Endothelial cell of umbilical vein (primary cell): ENCODE data around the gene HBS1L. TPM values are rescaled to one million over a fixed set of nuclear protein-coding genes. Genes with fewer than 3 reads are reported as not detected.

Experiments
- BruUV-seq: library from RNA; stranded (reverse); fragments of 400-500 nt; replicated peaks from 2 replicates; lab custom pipeline; 2021; lab: Mats Ljungman, UMichigan
- CTCF ChIA-PET: fragments of 300-600, 350-600 bp; sonication (Branson Sonifier 250); formaldehyde crosslinking; loops from one replicate; lab custom pipeline; 2021; ENCODE audit warnings: antibody characterized with exemption, inconsistent platforms; lab: Charles Lee
- POLR2A ChIA-PET: fragments of 300-600, 350-600 bp; sonication (Branson Sonifier 250); formaldehyde crosslinking; loops from one replicate; lab custom pipeline; 2021; ENCODE audit warnings: antibody characterized with exemption, inconsistent platforms; lab: Charles Lee
- DNase-seq: peaks from one replicate; pipeline ENCODE4 v3.0.0-alpha.2; 2011; ENCODE audit warnings: low read depth, low spot score
- FAIRE-seq: peaks from 2 replicates; lab custom pipeline; 2011; peaks lifted over from hg19 to GRCh38; lab: Jason Lieb, UNC
- H2AFZ ChIP-seq: 2 replicates; pipeline ENCODE4 v1.6.0; 2012; ENCODE audit warnings: low read depth, low read length, control low read depth, inconsistent platforms
- H3K27ac ChIP-seq: 2 replicates; pipeline ENCODE4 v1.5.1; 2011; ENCODE audit warnings: low read depth, mild to moderate bottlenecking, control low read depth, low read length, moderate library complexity; ENCODE audit not compliant: insufficient read depth
- H3K27me3 ChIP-seq, 2 experiments: 2 replicates each; pipeline versions ENCODE4 v1.6.0 to v1.6.1; 2011; ENCODE audit warnings: low read length in 2 of 2, mixed read lengths in 1 of 2; ENCODE audit not compliant: control insufficient read depth in 2 of 2, insufficient read depth in 2 of 2
- H3K36me3 ChIP-seq, 2 experiments: 2 replicates in 1 of 2; 3 replicates in 1 of 2; pipeline ENCODE4 v1.5.1; 2011; ENCODE audit warnings: low read length in 2 of 2, mild to moderate bottlenecking in 1 of 2, moderate library complexity in 1 of 2; ENCODE audit not compliant: control insufficient read depth in 2 of 2, insufficient read depth in 2 of 2; ENCODE audit errors: extremely low read depth in 1 of 2
- H3K4me1 ChIP-seq: 3 replicates; pipeline ENCODE4 v1.5.1; 2011; ENCODE audit warnings: mild to moderate bottlenecking, low read length; ENCODE audit not compliant: control insufficient read depth, insufficient read depth; ENCODE audit errors: extremely low read depth
- H3K4me2 ChIP-seq: 2 replicates; pipeline ENCODE4 v1.6.1; 2011; ENCODE audit warnings: low read length, control low read depth, mixed read lengths; ENCODE audit not compliant: insufficient read depth
- H3K4me3 ChIP-seq, 3 experiments: fragments of 200-600 bp in 1 of 3; sonication (generic), shearing (Covaris generic) in 1 of 3; replicated peaks in 1 of 3; 2 replicates each; pipeline ENCODE4 v1.5.1; 2011 to 2016; ENCODE audit warnings: control low read depth in 3 of 3, low read length in 3 of 3, mild to moderate bottlenecking in 2 of 3, inconsistent platforms in 1 of 3, low read depth in 1 of 3, moderate library complexity in 1 of 3; ENCODE audit not compliant: insufficient read depth in 1 of 3
- H3K79me2 ChIP-seq: 2 replicates; pipeline ENCODE4 v1.6.0; 2012; ENCODE audit warnings: low read length, inconsistent platforms; ENCODE audit not compliant: control insufficient read depth, insufficient read depth
- H3K9ac ChIP-seq: replicated peaks from 2 replicates; pipeline ENCODE3; 2011; ENCODE audit warnings: low read length, control low read depth; ENCODE audit not compliant: insufficient read depth; ENCODE audit errors: extremely low read depth
- H3K9me1 ChIP-seq: replicated peaks from 3 replicates; pipeline ENCODE4 v1.6.0; 2011; ENCODE audit warnings: mild to moderate bottlenecking, low read length; ENCODE audit not compliant: control insufficient read depth, insufficient read depth; ENCODE audit errors: extremely low read depth
- H3K9me3 ChIP-seq: replicated peaks from 2 replicates; pipeline ENCODE4 v1.5.1; 2012; ENCODE audit warnings: low read length, inconsistent platforms; ENCODE audit not compliant: control insufficient read depth, insufficient read depth
- H4K20me1 ChIP-seq: replicated peaks from 2 replicates; pipeline ENCODE3; 2011; ENCODE audit warnings: mild to moderate bottlenecking, low read length; ENCODE audit not compliant: control insufficient read depth, insufficient read depth; ENCODE audit errors: extremely low read depth
- CTCF ChIP-seq, 2 donors: IDR thresholded peaks; 1 replicate in 1 of 2; 2 replicates in 1 of 2; pipeline ENCODE4 v1.5.1; 2011; ENCODE audit warnings: low read length in 2 of 2, mild to moderate bottlenecking in 2 of 2, moderate library complexity in 2 of 2, control low read depth in 1 of 2, inconsistent platforms in 1 of 2, low read depth in 1 of 2; ENCODE audit not compliant: insufficient read depth in 1 of 2; ENCODE audit errors: extremely low read depth in 1 of 2
- EZH2 ChIP-seq: IDR thresholded peaks from 2 replicates; pipeline ENCODE4 v1.6.1; 2012; ENCODE audit warnings: borderline replicate concordance, low read depth, mild to moderate bottlenecking, moderate library complexity, low read length, inconsistent platforms; ENCODE audit not compliant: severe bottlenecking
- FOS ChIP-seq: IDR thresholded peaks from 2 replicates; pipeline ENCODE4 v1.6.1; 2011; ENCODE audit warnings: mild to moderate bottlenecking, low read length, moderate library complexity, borderline replicate concordance; ENCODE audit not compliant: insufficient read depth
- GATA2 ChIP-seq: IDR thresholded peaks from 2 replicates; pipeline ENCODE4 v1.7.0; 2011; ENCODE audit warnings: low read depth, mild to moderate bottlenecking, moderate library complexity, mixed read lengths, low read length; ENCODE audit not compliant: insufficient read length, insufficient read depth
- JUN ChIP-seq: IDR thresholded peaks from 2 replicates; pipeline ENCODE4 v1.6.1; 2011; ENCODE audit warnings: borderline replicate concordance, low read depth; ENCODE audit not compliant: insufficient read length, insufficient read depth
- MAX ChIP-seq: IDR thresholded peaks from 2 replicates; pipeline ENCODE4 v1.6.1; 2011; ENCODE audit not compliant: insufficient read depth, insufficient read length
- MYC ChIP-seq: IDR thresholded peaks from one replicate; pipeline ENCODE4 v1.6.1; 2011; ENCODE audit warnings: mild to moderate bottlenecking, low read depth, low read length
- POLR2A ChIP-seq: IDR thresholded peaks from 2 replicates; pipeline ENCODE4 v1.6.1; 2012; ENCODE audit warnings: low read depth, mild to moderate bottlenecking, control low read depth, low read length
- POLR2AphosphoS5 ChIP-seq: IDR thresholded peaks from 2 replicates; pipeline ENCODE4 v1.6.1; 2012; ENCODE audit warnings: low read depth, mild to moderate bottlenecking, control low read depth, low read length, moderate library complexity; ENCODE audit not compliant: insufficient read depth
- dilution Hi-C: fragments of 300-500 bp; cut with MboI; formaldehyde crosslinking; loops from one replicate; pipeline ENCODE4 v1.15.0; 2019; ENCODE audit warnings: low sequenced_read_pairs; ENCODE audit not compliant: extremely low pct_ligation_motif_present
- intact Hi-C: fragments of 100-400 bp; cut with micrococcal nuclease; formaldehyde crosslinking; loops from one replicate; pipeline ENCODE4 v1.10.0; 2022
- polyA plus RNA-seq, 4 experiments: library from polyadenylated mRNA; depleted of rRNA in 3 of 4; stranded (reverse) in 3 of 4; unstranded in 1 of 4; fragments of >200 nt; gene quantifications; 2 replicates each; pipeline versions ENCODE4 v1.2.1 to v1.2.3, GENCODE V29; 2011 to 2012; ENCODE audit warnings: missing spikeins in 1 of 4
- total RNA-seq: library from RNA; stranded (reverse); gene quantifications from 2 replicates; pipeline ENCODE4 v1.2.3, GENCODE V29; 2021

The HBS1L gene
- total and polyA plus RNA-seq, 2 donors (not counting 3 experiments of a cell fraction or from before 2014, with no cell fraction given), result 23.7 to 74.6 TPM

- no peaks in the 10 kb centered on the region for H3K9me1 ChIP-seq
- no peak overlapping the region for H3K4me3 ChIP-seq
- H3K4me2 ChIP-seq, result no peak overlapping the region
- FAIRE-seq (no peak), DNase-seq (no peak)
- no peak for TF ChIP-seq MYC
- no peak for TF ChIP-seq JUN
- no peak for TF ChIP-seq EZH2
- no peak for TF ChIP-seq FOS
- no peak for TF ChIP-seq POLR2A
- TF ChIP-seq GATA2, result no peak
- no peak for TF ChIP-seq MAX
- TF ChIP-seq POLR2AphosphoS5, result no peak
- no peak for TF ChIP-seq CTCF (IDR thresholded peaks at IDR 0.05; ENCODE audit: extremely low read depth in 1 of 2, insufficient read depth in 1 of 2, low read depth in 1 of 2, low read length in 2 of 2)
- no peak overlapping the region for H3K27ac ChIP-seq
- no peaks in the 10 kb centered on the region for H3K4me1 ChIP-seq
- H4K20me1 ChIP-seq, result no peaks in the 10 kb centered on the region
- intact Hi-C loops (no loop called here), dilution Hi-C loops (no loop called here)
- no peaks in the 10 kb centered on the region for H3K36me3 ChIP-seq
- H3K79me2 ChIP-seq, result no peaks in the 10 kb centered on the region
- H3K9me3 ChIP-seq, result no peaks in the 10 kb centered on the region
- POLR2A ChIA-PET, result no interaction called here
- no peak overlapping the region for H2AFZ ChIP-seq
- no peaks in the 10 kb centered on the region for H3K27me3 ChIP-seq
- no peak overlapping the region for H3K9ac ChIP-seq
- CTCF ChIA-PET, result no interaction called here
- no TSS peak for BruUV-seq
These were observed 97.9 kb downstream of the HBS1L start for GRCh38 chr6:134956676-134957075.
